Measurements from ENCODE around the gene ZDHHC3.

DNA sequence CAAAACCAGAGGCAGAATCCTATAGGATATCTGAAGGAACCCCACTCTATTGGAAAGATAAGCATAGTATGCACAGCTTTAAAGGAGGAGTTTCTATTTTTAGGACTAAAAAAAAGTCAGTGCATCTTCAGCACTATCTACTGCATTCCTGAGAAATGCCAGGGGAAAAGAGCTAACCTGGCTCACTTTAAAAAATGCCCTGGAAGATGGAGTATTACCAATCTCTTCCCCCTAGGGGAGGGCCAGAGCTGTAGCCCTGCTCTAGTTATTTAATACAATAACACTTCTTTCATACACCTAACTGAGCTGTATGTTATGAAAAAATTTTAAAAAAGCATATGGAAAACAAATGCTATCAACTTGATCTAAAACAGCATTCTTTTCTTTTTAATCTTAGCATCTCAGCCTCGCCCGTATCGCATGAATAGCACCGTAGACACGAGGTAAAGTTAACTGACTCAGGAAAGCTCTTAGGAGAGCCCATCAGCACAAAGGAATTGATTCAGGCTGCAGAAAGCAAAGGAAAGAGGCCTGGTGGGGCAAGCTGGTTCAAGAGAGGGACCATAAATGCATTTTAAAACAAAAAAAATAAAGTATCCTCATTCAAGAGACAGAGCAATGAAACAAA lies 51.4 kb downstream of the ZDHHC3 start:
- TF ChIP-seq EZH2phosphoT487 (IDR thresholded peaks at IDR 0.05; ENCODE audit: low read depth), result no peak
- TF ChIP-seq, protein P1, sequence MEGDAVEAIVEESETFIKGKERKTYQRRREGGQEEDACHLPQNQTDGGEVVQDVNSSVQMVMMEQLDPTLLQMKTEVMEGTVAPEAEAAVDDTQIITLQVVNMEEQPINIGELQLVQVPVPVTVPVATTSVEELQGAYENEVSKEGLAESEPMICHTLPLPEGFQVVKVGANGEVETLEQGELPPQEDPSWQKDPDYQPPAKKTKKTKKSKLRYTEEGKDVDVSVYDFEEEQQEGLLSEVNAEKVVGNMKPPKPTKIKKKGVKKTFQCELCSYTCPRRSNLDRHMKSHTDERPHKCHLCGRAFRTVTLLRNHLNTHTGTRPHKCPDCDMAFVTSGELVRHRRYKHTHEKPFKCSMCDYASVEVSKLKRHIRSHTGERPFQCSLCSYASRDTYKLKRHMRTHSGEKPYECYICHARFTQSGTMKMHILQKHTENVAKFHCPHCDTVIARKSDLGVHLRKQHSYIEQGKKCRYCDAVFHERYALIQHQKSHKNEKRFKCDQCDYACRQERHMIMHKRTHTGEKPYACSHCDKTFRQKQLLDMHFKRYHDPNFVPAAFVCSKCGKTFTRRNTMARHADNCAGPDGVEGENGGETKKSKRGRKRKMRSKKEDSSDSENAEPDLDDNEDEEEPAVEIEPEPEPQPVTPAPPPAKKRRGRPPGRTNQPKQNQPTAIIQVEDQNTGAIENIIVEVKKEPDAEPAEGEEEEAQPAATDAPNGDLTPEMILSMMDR (IDR thresholded peaks at IDR 0.05; ENCODE audit: low read depth, low read length), result no peak

Measured in OCI-LY3 (cell line).